Heart right ventricle (tissue), 16 donors: ENCODE data around the gene COL1A2. TPM values are rescaled to one million over a fixed set of nuclear protein-coding genes. Genes with fewer than 3 reads are reported as not detected.

Source experiments
- ATAC-seq, 8 donors: fragments of 200-7000 bp; cut with Tn5 transposase; one replicate each; pipeline ENCODE4 v1.9.1; 2020; ENCODE audit warnings: mild to moderate bottlenecking in 8 of 8, moderate library complexity in 8 of 8, moderate number of reproducible peaks in 1 of 8
- DNase-seq, 2 donors: peaks; one replicate each; pipeline ENCODE4 v3.0.0-alpha.2; 2020
- H3K27ac ChIP-seq, 10 donors: fragments of 200-600 bp; sonication (generic) in 2 of 10; one replicate each; pipeline versions ENCODE4 v1.5.0 to v1.8.0; 2020 to 2022; ENCODE audit warnings: mild to moderate bottlenecking in 3 of 10
- H3K27me3 ChIP-seq, 7 donors: fragments of 200-600 bp; one replicate each; pipeline ENCODE4 v1.8.0; 2021 to 2022; ENCODE audit warnings: mild to moderate bottlenecking in 2 of 7
- H3K36me3 ChIP-seq, 9 donors: fragments of 200-600 bp; sonication (generic) in 1 of 9; one replicate each; pipeline versions ENCODE4 v1.5.0 to v1.8.0; 2020 to 2022; ENCODE audit warnings: mild to moderate bottlenecking in 2 of 9
- H3K4me1 ChIP-seq, 9 donors: fragments of 200-600 bp; sonication (generic) in 1 of 9; one replicate each; pipeline versions ENCODE4 v1.5.0 to v1.8.0; 2020 to 2022; ENCODE audit warnings: mild to moderate bottlenecking in 4 of 9
- H3K4me3 ChIP-seq, 10 donors: fragments of 200-600 bp; sonication (generic) in 2 of 10; one replicate each; pipeline versions ENCODE4 v1.5.0 to v1.8.0; 2020 to 2022; ENCODE audit warnings: mild to moderate bottlenecking in 7 of 10, moderate library complexity in 2 of 10
- H3K9me3 ChIP-seq, 11 donors: fragments of 200-600 bp in 10 of 11; sonication (generic) in 2 of 11; one replicate each; pipeline versions ENCODE4 v1.5.0 to v1.8.0; 2013 to 2022; ENCODE audit warnings: mild to moderate bottlenecking in 2 of 11, control low read depth in 1 of 11, moderate library complexity in 1 of 11
- WGBS, 2 donors: extraction: QIAGEN DNeasy Blood & Tissue Kit; methylation state at CpG; one replicate each; pipeline ENCODE4 v1.1.7; 2013; ENCODE audit warnings: inconsistent platforms in 1 of 2; 5-methylcytosine and 5-hydroxymethylcytosine counted together
- intact Hi-C, 10 donors: fragments of 100-400 bp; cut with DNase I; formaldehyde crosslinking; loops; one replicate each; pipeline versions ENCODE4 v1.11.1 to v1.14.2; 2022
- polyA plus RNA-seq, 2 donors: library from polyadenylated mRNA; stranded (reverse); fragments of 200-250 nt; gene quantifications; one replicate each; pipeline ENCODE4 v1.2.3, GENCODE V29; 2013
- total RNA-seq, 10 donors: library from RNA; stranded (reverse); fragmentation: NEBNext Ultra II Directional in 3 of 10; extraction: Animal tissue kit (Norgen Biotek cat#: 25700) in 3 of 10; gene quantifications; one replicate each; pipeline versions ENCODE4 v1.2.1 to v1.2.4, GENCODE V29; 2021 to 2023
- TF ChIP-seq, protein P1 (sequence below), 9 donors: fragments of 200-600 bp; sonication (generic) in 2 of 9; IDR thresholded peaks; one replicate each; pipeline versions ENCODE4 v1.5.0 to v1.8.0; 2021 to 2022; ENCODE audit warnings: antibody characterized with exemption in 9 of 9, mild to moderate bottlenecking in 5 of 9, moderate library complexity in 1 of 9
- donor health status: Arrhythmogenic right ventricular cardiomyopathy.
- donor health status: ischemic (EF 13 %, LVEDD 7.1; RV severe dilation, severe dysfunction).
- donor health status: healthy with polysubstance abuse.
- donor health status: DM: no; HTN: yes; CAD: no.
- donor health status: DM: no; HTN: no; CAD: no.
- donor health status: ischemic (EF 25% LVEDD 6.9; RV normal size, moderate dysfunction).
- donor health status: ischemic (EF 25% LVEDD 5.7; RV mildly dilated, moderate dysfunction).
- donor health status: healthy.
- donor health status: DM: yes; HTN: yes; CAD: no.
- donor health status: Ischemic cardiomyopathy.
- donor health status: ischemic (EF 35%, LVEDD 5.7; RV mildly dilated, moderate dysfunction).
- donor health status: nonischemic (EF 11% LVEDD 7.7; RV severe dilation, severe dysfunction).
- donor health status: DM: yes; HTN: yes; CAD: no.
- donor health status: PGD.
- donor health status: ischemic (EF 29% LVEDD 5.4; RV normal size, mild dysfunction).
- donor health status: nonischemic (EF 23%, LVEDD 6.1; RV moderate dilation, normal function).

COL1A2 gene
- total and polyA plus RNA-seq, 12 donors, result 45.2 to 428 (median 91.0) TPM

DNA sequence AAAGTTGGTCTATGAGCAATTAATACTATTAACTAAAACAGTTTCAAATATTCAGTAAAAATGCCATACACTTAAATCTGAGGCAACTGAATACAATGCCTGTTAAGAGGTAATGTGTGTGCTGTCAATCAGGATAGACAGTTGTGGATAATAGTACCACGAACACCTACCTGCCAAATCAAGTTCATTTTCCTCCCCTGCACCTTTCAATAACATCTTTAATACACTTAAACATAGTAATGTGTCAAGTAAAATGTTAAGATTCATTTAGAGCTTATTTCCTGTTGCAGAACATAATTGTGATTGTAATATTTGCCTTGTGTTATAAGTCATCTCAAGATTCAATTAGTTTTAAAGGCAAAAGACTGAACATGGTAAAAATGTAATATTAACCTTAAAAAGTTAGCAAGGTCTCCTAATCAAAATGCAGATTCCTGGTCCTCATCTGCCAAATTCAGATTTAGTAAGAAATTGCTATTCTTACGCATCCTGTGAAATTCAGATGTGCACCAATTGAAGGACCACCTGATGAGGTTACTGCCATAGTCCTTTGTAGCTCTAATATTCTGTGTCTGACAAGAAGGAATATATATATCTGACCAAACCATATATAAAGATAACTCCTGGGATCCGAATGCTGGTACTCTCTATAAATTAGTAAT lies 37.1 kb downstream of the COL1A2 start:
- ATAC-seq, result no peak
- Histone ChIP-seq H3K36me3 (peaks cover 0 to 40% (median 0%) of the 10 kb centered on the region in 9 donors), H3K9me3 (no peaks in the 10 kb centered on the region), H3K27ac (no peak overlapping the region), H3K4me1 (peaks cover 0 to 5% (median 0%) of the 10 kb centered on the region in 9 donors), H3K27me3 (peaks cover 0 to 9% (median 5%) of the 10 kb centered on the region in 7 donors), H3K4me3 (no peak overlapping the region)
- no peak for DNase-seq
- TF ChIP-seq, protein P1, sequence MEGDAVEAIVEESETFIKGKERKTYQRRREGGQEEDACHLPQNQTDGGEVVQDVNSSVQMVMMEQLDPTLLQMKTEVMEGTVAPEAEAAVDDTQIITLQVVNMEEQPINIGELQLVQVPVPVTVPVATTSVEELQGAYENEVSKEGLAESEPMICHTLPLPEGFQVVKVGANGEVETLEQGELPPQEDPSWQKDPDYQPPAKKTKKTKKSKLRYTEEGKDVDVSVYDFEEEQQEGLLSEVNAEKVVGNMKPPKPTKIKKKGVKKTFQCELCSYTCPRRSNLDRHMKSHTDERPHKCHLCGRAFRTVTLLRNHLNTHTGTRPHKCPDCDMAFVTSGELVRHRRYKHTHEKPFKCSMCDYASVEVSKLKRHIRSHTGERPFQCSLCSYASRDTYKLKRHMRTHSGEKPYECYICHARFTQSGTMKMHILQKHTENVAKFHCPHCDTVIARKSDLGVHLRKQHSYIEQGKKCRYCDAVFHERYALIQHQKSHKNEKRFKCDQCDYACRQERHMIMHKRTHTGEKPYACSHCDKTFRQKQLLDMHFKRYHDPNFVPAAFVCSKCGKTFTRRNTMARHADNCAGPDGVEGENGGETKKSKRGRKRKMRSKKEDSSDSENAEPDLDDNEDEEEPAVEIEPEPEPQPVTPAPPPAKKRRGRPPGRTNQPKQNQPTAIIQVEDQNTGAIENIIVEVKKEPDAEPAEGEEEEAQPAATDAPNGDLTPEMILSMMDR (IDR thresholded peaks at IDR 0.05), result no peak
- intact Hi-C loops, result loop anchor here in 3 of 10 donors (5.0 to 10.0 kb wide), 4 partner anchors 144 to 1187 kb away; partner anchors contain the start of gene TFPI2 (in 1 of the 3)
- 75 to 76% methylated on average over 3 of the region's 3 CpGs for WGBS, 2 donors

DNA sequence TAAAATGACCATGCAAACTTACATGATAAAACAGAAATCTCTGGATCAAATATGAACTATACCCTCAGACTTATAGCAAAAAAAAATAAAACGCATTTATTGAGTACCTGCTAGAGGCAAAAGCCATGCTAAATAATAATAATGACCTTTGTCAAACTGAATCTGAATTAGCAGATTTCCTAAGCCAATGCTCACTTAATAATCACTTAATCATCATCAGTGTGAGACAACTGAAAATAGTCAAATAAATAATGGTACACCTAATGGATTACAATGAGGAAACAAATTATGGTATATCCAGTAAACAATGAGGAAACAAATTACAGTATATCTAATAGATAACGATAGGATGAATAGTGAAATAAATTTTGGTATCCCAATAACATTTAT lies 37.6 kb downstream of the COL1A2 start:
- 87 to 92% methylated on average over 2 of the region's 2 CpGs for WGBS, 2 donors
- Histone ChIP-seq H3K27me3 (peaks cover 0 to 12% (median 8%) of the 10 kb centered on the region in 7 donors), H3K4me3 (no peak overlapping the region), H3K4me1 (peaks cover 0 to 5% (median 0%) of the 10 kb centered on the region in 9 donors), H3K36me3 (peaks cover 0 to 35% (median 0%) of the 10 kb centered on the region in 9 donors), H3K9me3 (no peaks in the 10 kb centered on the region), H3K27ac (no peak overlapping the region)
- TF ChIP-seq, protein P1 (IDR thresholded peaks at IDR 0.05), result no peak
- ATAC-seq (no peak), DNase-seq (no peak)
- intact Hi-C loops, result loop anchor here in 3 of 10 donors (5.0 to 10.0 kb wide), 4 partner anchors 145 to 1187 kb away; partner anchors contain the start of gene TFPI2 (in 1 of the 3)

DNA sequence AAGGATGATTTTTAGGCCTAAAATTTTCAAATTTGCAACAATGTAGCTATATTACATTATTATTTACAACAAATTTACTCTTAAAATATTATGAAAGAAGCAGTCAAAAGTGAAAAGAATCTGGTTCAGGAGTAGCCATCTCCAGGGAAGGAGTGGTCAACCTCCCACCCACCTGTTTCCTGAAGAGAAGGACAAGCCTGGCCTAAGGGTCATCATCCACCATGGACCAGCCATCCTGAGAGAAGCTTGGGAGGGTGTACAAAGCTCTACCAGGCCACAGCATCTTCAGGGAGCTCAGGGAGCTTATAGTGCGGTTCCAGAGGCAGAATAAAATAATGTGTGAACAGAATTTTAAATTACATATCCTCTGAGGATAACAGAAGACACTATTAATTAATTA lies 38.1 kb downstream of the COL1A2 start:
- no peak for DNase-seq
- peaks cover 0 to 30% (median 0%) of the 10 kb centered on the region in 9 donors for H3K36me3 ChIP-seq
- intact Hi-C loops, result loop anchor here in 3 of 10 donors (5.0 to 10.0 kb wide), 4 partner anchors 146 to 1188 kb away; partner anchors contain the start of gene TFPI2 (in 1 of the 3)
- H3K4me1 ChIP-seq, result peaks cover 0 to 5% (median 0%) of the 10 kb centered on the region in 9 donors
- no peak overlapping the region for H3K27ac ChIP-seq
- no peak overlapping the region for H3K4me3 ChIP-seq
- TF ChIP-seq, protein P1 (IDR thresholded peaks at IDR 0.05), result no peak
- H3K27me3 ChIP-seq, result peaks cover 0 to 14% (median 8%) of the 10 kb centered on the region in 7 donors
- ATAC-seq, result no peak
- H3K9me3 ChIP-seq, result no peaks in the 10 kb centered on the region
- WGBS, 2 donors, result 98 to 100% methylated on average over 1 of the region's 1 CpG

DNA sequence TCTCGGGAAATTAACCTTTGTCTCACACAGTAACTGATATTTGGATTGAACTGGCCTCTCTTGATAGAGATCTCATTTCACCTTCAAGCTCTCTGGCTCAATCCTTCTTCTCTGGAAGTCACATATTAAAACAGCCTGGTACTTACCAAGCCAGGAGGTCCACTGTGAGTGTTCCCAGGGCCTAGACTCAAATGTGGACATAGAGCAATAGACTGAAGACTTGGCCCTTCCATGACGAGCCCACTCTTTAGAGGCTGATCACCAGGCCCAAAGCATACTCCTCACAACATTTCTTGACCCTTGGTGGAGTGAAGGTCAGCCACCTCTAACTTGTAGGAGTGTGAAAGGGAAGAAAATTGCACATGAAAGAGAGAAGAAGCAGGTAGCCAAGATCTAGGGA lies 38.5 kb downstream of the COL1A2 start:
- intact Hi-C loops, result loop anchor here in 3 of 10 donors (5.0 to 10.0 kb wide), 4 partner anchors 146 to 1188 kb away; partner anchors contain the start of gene TFPI2 (in 1 of the 3)
- peaks cover 0 to 14% (median 8%) of the 10 kb centered on the region in 7 donors for H3K27me3 ChIP-seq
- TF ChIP-seq, protein P1 (IDR thresholded peaks at IDR 0.05), result no peak
- H3K4me3 ChIP-seq, result no peak overlapping the region
- H3K4me1 ChIP-seq, result peaks cover 0 to 5% (median 0%) of the 10 kb centered on the region in 9 donors
- DNase-seq (no peak), ATAC-seq (no peak)
- no peak overlapping the region for H3K27ac ChIP-seq
- 91 to 93% methylated on average over 2 of the region's 2 CpGs for WGBS, 2 donors
- peaks cover 0 to 26% (median 0%) of the 10 kb centered on the region in 9 donors for H3K36me3 ChIP-seq
- H3K9me3 ChIP-seq, result no peaks in the 10 kb centered on the region
